Colonic mucosa (tissue), 4 donors: ENCODE results near the gene TCFL5. TPM values are rescaled to one million over a fixed set of nuclear protein-coding genes. Genes with fewer than 3 reads are reported as not detected.

Experiments used
- DNase-seq: peaks from one replicate; pipeline ENCODE4 v3.0.0-alpha.2; 2020
- H3K27ac ChIP-seq: fragments of 200-600 bp; one replicate; pipeline ENCODE4 v1.8.0; 2021
- H3K27me3 ChIP-seq: fragments of 200-600 bp; one replicate; pipeline ENCODE4 v1.8.0; 2021
- H3K36me3 ChIP-seq: fragments of 200-600 bp; one replicate; pipeline ENCODE4 v1.8.0; 2021
- H3K4me1 ChIP-seq: fragments of 200-600 bp; one replicate; pipeline ENCODE4 v1.8.0; 2021; ENCODE audit warnings: mild to moderate bottlenecking
- H3K4me3 ChIP-seq: fragments of 200-600 bp; one replicate; pipeline ENCODE4 v1.8.0; 2021
- H3K9ac ChIP-seq, 2 donors: one replicate each; pipeline ENCODE4 v1.7.0; 2013; ENCODE audit warnings: control low read depth in 2 of 2, low read depth in 2 of 2, low read length in 2 of 2
- H3K9me3 ChIP-seq: fragments of 200-600 bp; one replicate; pipeline ENCODE4 v1.8.0; 2021
- CTCF ChIP-seq: fragments of 200-600 bp; IDR thresholded peaks from one replicate; pipeline ENCODE4 v1.8.0; 2022; ENCODE audit warnings: antibody characterized with exemption, mild to moderate bottlenecking
- intact Hi-C: fragments of 100-400 bp; cut with DNase I; formaldehyde crosslinking; loops from one replicate; pipeline ENCODE4 v1.14.1; 2022
- total RNA-seq, 2 donors: library from RNA; stranded (reverse); fragmentation: NEBNext Ultra II Directional in 1 of 2; extraction: Animal tissue kit (Norgen Biotek cat#: 25700) in 1 of 2; gene quantifications; one replicate each; pipeline ENCODE4 v1.2.1, GENCODE V29; 2021
- donor health status: healthy.
- donor health status: DM: no; HTN: no; CAD: no.
- donor health status: DM: no; HTN: no; CAD: no.

TCFL5 gene
- total RNA-seq, 2 donors from 2014 or later: 6.2 to 7.3 TPM

- Histone ChIP-seq H3K9me3 (no peaks in the 10 kb centered on the region), H3K4me1 (no peaks in the 10 kb centered on the region), H3K36me3 (peaks cover 45% of the 10 kb centered on the region), H3K27me3 (no peaks in the 10 kb centered on the region), H3K27ac (no peak overlapping the region), H3K9ac (no peak overlapping the region), H3K4me3 (no peak overlapping the region)
- intact Hi-C loops: no loop called here
- no peak for DNase-seq
- TF ChIP-seq CTCF: no peak
These were observed 27.8 kb upstream of the TCFL5 start for GRCh38 chr20:62889411-62889810.

GRCh38 chr20:62888910-62889309 lies 27.3 kb upstream of the TCFL5 start:
- H3K27me3 ChIP-seq: no peaks in the 10 kb centered on the region
- H3K36me3 ChIP-seq: peaks cover 42% of the 10 kb centered on the region
- H3K9ac ChIP-seq: no peak overlapping the region
- no peak overlapping the region for H3K27ac ChIP-seq
- intact Hi-C loops: no loop called here
- no peak for DNase-seq
- H3K4me3 ChIP-seq: no peak overlapping the region
- no peaks in the 10 kb centered on the region for H3K9me3 ChIP-seq
- no peak for TF ChIP-seq CTCF
- no peaks in the 10 kb centered on the region for H3K4me1 ChIP-seq

GRCh38 chr20:62888406-62888805 lies 26.8 kb upstream of the TCFL5 start:
- Histone ChIP-seq H3K27me3 (no peaks in the 10 kb centered on the region), H3K9ac (no peak overlapping the region), H3K4me1 (no peaks in the 10 kb centered on the region), H3K4me3 (no peak overlapping the region), H3K9me3 (no peaks in the 10 kb centered on the region), H3K36me3 (peaks cover 37% of the 10 kb centered on the region), H3K27ac (no peak overlapping the region)
- DNase-seq: no peak
- intact Hi-C loops: no loop called here
- TF ChIP-seq CTCF: no peak

- no peaks in the 10 kb centered on the region for H3K9me3 ChIP-seq
- TF ChIP-seq CTCF: no peak
- H3K27ac ChIP-seq: no peak overlapping the region
- peaks cover 35% of the 10 kb centered on the region for H3K36me3 ChIP-seq
- H3K9ac ChIP-seq: no peak overlapping the region
- no peaks in the 10 kb centered on the region for H3K4me1 ChIP-seq
- no peak overlapping the region for H3K4me3 ChIP-seq
- H3K27me3 ChIP-seq: no peaks in the 10 kb centered on the region
- DNase-seq: no peak
- intact Hi-C loops: no loop called here
These were observed 26.2 kb upstream of the TCFL5 start for GRCh38 chr20:62887860-62888239.

- DNase-seq: peak; percentile 69
- Histone ChIP-seq H3K9ac (no peak overlapping the region), H3K27ac (no peak overlapping the region)
These were observed 25.7 kb upstream of the TCFL5 start for GRCh38 chr20:62887152-62887859.

More at GRCh38 chr20:62887152-62887859, 25.7 kb upstream of the TCFL5 start:
- Histone ChIP-seq H3K36me3 (peaks cover 31% of the 10 kb centered on the region), H3K4me3 (no peak overlapping the region), H3K4me1 (no peaks in the 10 kb centered on the region), H3K27me3 (no peaks in the 10 kb centered on the region), H3K9me3 (no peaks in the 10 kb centered on the region)
- TF ChIP-seq CTCF: no peak
- intact Hi-C loops: no loop called here
